ENCODE results near the gene ARHGAP12. TPM values are rescaled to one million over a fixed set of nuclear protein-coding genes. Genes with fewer than 3 reads are reported as not detected.

The ARHGAP12 gene
- total RNA-seq, 1 experiment from 2014 or later, result 40.5 TPM

DNA sequence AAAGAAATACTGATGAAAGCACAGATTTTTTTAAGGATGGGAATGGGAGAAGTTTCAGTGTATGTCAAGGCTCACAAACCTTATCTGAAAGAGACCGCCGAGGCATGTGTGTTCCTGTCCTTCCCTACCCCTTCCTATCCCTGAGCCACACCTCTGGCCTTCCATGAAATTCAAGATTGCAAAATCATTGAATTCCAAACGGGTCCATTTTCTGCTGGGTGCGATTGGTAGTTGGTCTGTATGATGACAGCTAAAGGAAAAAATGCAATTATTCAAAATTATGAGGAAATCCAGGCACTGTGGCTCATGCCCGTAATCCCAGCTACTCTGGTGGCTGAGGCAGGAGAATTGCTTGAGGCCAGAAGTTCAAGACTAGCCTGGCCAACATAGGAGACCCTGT is 170.1 kb downstream of the ARHGAP12 start:
- in situ Hi-C loops (cut with HindIII; ENCODE audit: low sequenced_read_pairs), result no loop called here
- DNase-seq (ENCODE audit: low spot score), result peak; percentile 18

DNA sequence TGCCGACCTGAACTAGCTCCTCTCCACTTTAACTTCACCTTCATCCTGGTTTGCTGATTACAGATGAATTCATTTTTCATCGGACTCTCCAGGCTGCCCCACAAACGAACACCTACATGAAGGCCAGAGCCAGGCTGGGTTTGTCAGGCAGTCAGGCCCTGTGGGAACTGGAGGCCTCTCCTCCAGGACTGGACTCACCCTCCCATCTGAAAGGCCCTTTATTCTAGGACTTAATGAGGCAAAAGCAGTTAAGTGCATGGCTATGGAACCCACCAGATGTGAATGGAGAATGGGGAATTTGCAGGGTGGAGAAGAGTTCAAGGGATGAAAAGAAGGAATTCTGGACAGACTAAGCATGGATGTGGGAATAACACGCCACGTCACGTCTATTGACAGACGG is 170.8 kb downstream of the ARHGAP12 start:
- DNase-seq (ENCODE audit: low spot score), result no peak
- in situ Hi-C loops (cut with HindIII; ENCODE audit: low sequenced_read_pairs), result no loop called here

DNA sequence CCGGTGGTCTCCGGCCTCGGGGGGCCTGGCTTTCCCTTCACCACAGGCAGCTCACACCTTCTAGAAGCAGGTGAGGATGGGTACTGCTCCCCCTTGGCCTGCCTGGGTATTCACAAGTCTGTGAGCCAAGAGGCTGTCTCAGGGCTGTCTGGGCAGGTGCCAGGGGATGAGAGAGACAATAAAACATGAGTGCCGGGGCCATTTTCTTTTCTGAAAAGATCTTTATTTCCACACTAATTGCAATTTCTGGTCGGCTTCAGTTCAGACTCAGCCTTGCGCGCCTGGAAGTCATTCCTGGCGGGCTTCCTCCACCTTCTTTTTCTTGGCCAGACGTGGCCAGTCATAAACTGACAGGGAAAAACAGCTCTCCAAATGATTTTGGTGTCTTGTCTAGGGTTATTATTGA is 171.2 kb downstream of the ARHGAP12 start:
- in situ Hi-C loops (cut with HindIII; ENCODE audit: low sequenced_read_pairs), result no loop called here
- DNase-seq (ENCODE audit: low spot score), result peak; percentile 46

DNA sequence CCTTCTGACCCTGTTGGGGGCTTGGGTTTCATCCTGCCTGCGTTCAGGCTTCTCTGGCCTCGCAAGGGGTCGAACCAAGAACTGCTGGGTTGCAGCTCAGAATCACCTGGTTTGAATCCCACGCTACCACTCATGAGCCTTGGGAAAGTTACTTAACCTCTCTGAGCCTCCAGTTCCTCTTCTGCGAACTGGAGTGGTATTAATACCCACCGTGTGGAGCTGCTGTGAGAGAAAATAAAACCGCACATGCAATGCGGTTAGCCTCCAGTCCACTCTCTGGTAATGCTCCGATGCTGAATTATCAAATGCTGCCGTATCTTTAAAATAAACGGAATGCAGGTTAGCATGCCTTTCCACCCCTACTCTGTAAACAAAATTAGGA is 171.9 kb downstream of the ARHGAP12 start:
- DNase-seq (ENCODE audit: low spot score), result no peak
- in situ Hi-C loops (cut with HindIII; ENCODE audit: low sequenced_read_pairs), result no loop called here

DNA sequence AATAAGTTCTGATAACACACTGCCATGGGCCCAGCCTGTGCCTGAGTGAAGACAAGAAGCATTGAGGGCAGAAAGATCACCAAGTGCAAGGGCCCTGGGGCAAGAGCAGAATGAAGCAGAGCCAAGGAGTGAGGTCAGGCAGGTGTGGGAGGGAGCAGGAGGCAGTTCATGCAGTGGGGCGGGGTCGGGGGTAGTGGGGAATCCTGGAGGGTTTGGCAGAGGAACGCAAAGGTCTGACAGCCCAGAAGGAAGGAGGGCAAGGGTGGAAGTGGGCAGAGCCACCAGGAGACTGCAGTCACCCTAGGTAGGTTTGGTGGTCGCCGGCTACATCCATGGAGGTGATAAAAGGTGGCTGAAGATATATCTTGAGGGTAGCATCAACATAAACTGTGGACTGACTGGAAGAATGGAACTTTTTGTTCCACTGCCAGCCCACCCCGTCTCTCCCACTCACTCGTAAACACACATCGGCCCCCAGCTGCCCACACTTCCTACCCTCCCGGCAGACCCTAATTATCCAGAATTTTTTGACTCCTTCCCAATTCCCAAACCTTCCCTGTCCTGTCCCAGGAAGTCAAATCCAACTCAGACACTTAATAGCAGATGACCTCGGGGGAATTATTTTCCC is 172.4 kb downstream of the ARHGAP12 start:
- no peak for DNase-seq (ENCODE audit: low spot score)
- in situ Hi-C loops (cut with HindIII; ENCODE audit: low sequenced_read_pairs), result no loop called here

Other genes starting within 250 kb of the ARHGAP12 start
- gene KIF5B, start 127.6 kb upstream of the ARHGAP12 start, total RNA-seq (2014; rRNA removed; shearing (Covaris generic)), result 36.0 and 64.2 TPM in 2 replicates

Data from G401 (cell line).